ENCODE data around the gene MAGI2. TPM values are rescaled to one million over a fixed set of nuclear protein-coding genes. Genes with fewer than 3 reads are reported as not detected.

The MAGI2 gene
- total and polyA plus RNA-seq, 2 experiments from 2014 or later, result 10.4 to 26.4 TPM

GRCh38 chr7:79050603-79051002 is 402.9 kb downstream of the MAGI2 start:
- Histone ChIP-seq H4K20me1 (replicated peaks; ENCODE audit: insufficient read depth) (no peaks in the 10 kb centered on the region), H3K4me2 (no peak overlapping the region), H3K9me2 (ENCODE audit: insufficient read depth) (no peaks in the 10 kb centered on the region), H3K36me3 (ENCODE audit: insufficient read depth) (no peaks in the 10 kb centered on the region), H3K27me3 (ENCODE audit: insufficient read depth) (no peaks in the 10 kb centered on the region), H3K27ac (ENCODE audit: low read depth) (no peak overlapping the region), H3K79me2 (replicated peaks; ENCODE audit: insufficient read depth) (no peaks in the 10 kb centered on the region), H3K4me1 (ENCODE audit: insufficient read depth) (no peaks in the 10 kb centered on the region), H3F3A (replicated peaks; ENCODE audit: low read depth) (no peaks in the 10 kb centered on the region), H2AFZ (peak overlapping the region; percentile 74; the same call in 1 of the 2 replicates), H3K4me3 (no peak overlapping the region)
- no peaks in the 10 kb centered on the region for H3K9me3 Mint-ChIP-seq
- no peaks in the 10 kb centered on the region for H3K36me3 Mint-ChIP-seq (ENCODE audit: low read depth)
- DNase-seq (ENCODE audit: low spot score) (no peak), ATAC-seq (no peak)
- no peak overlapping the region for H3K4me3 Mint-ChIP-seq
- peaks cover 4% of the 10 kb centered on the region for H3K27me3 Mint-ChIP-seq (ENCODE audit: insufficient read depth, low read depth, poor library complexity)
- no peak for TF ChIP-seq REST (IDR thresholded peaks at IDR 0.05; ENCODE audit: unreplicated experiment)
- H3K4me1 Mint-ChIP-seq, result peaks cover 6% of the 10 kb centered on the region; the same call in 1 of the 3 replicates
- H3K27ac Mint-ChIP-seq, result peak overlapping the region; percentile 83; the same call in 1 of the 2 replicates

GRCh38 chr7:79046061-79046460 is 407.4 kb downstream of the MAGI2 start:
- ATAC-seq, result no peak
- Histone ChIP-seq H3F3A (replicated peaks; ENCODE audit: low read depth) (no peaks in the 10 kb centered on the region), H3K9me2 (ENCODE audit: insufficient read depth) (no peaks in the 10 kb centered on the region), H2AFZ (no peak overlapping the region), H3K79me2 (replicated peaks; ENCODE audit: insufficient read depth) (no peaks in the 10 kb centered on the region), H3K36me3 (ENCODE audit: insufficient read depth) (no peaks in the 10 kb centered on the region), H3K27ac (ENCODE audit: low read depth) (no peak overlapping the region), H3K4me2 (no peak overlapping the region), H4K20me1 (replicated peaks; ENCODE audit: insufficient read depth) (no peaks in the 10 kb centered on the region), H3K4me1 (ENCODE audit: insufficient read depth) (no peaks in the 10 kb centered on the region), H3K27me3 (ENCODE audit: insufficient read depth) (no peaks in the 10 kb centered on the region), H3K4me3 (no peak overlapping the region)
- H3K4me1 Mint-ChIP-seq, result peaks cover 6% of the 10 kb centered on the region; the same call in 1 of the 3 replicates
- H3K27me3 Mint-ChIP-seq (ENCODE audit: insufficient read depth, low read depth, poor library complexity), result peaks cover 4% of the 10 kb centered on the region
- H3K4me3 Mint-ChIP-seq, result no peak overlapping the region
- no peaks in the 10 kb centered on the region for H3K36me3 Mint-ChIP-seq (ENCODE audit: low read depth)
- no peaks in the 10 kb centered on the region for H3K9me3 Mint-ChIP-seq
- DNase-seq (ENCODE audit: low spot score), result no peak
- no peak overlapping the region for H3K27ac Mint-ChIP-seq
- TF ChIP-seq ZNF331 (CRISPR knock-in tag; IDR thresholded peaks at IDR 0.05; ENCODE audit: low read depth) (no peak), CTCF (conservative IDR thresholded peaks at IDR 0.05; ENCODE audit: low read depth in 2 of 2) (no peak), CREB1 (CRISPR knock-in tag; IDR thresholded peaks at IDR 0.05; ENCODE audit: low read depth) (no peak), REST (IDR thresholded peaks at IDR 0.05; ENCODE audit: unreplicated experiment) (no peak), EZH2phosphoT487 (IDR thresholded peaks at IDR 0.05; ENCODE audit: unreplicated experiment) (no peak), EZH2 (IDR thresholded peaks at IDR 0.05; ENCODE audit: low read depth, unreplicated experiment) (no peak)
